Measurements from ENCODE around the gene ABCA2.

- no peak for TF ChIP-seq POLR2A (IDR thresholded peaks at IDR 0.05)
- no peak for TF ChIP-seq CTCF (IDR thresholded peaks at IDR 0.05)
These were observed 26.2 kb upstream of the ABCA2 start, which contains the start of gene ENTPD2 for GRCh38 chr9:137053944-137054931.
